IPS-18c (cell line): ENCODE measurements around the gene TLR4.

Experiments used
- H3K4me3 ChIP-seq: 2 replicates; pipeline ENCODE4 v1.7.0; 2013; ENCODE audit warnings: low read depth, mild to moderate bottlenecking, low read length, moderate library complexity; ENCODE audit not compliant: insufficient read depth
- H3K9me3 ChIP-seq: one replicate; pipeline ENCODE4 v1.6.1; 2013; ENCODE audit warnings: mild to moderate bottlenecking, low read length, moderate library complexity; ENCODE audit not compliant: control insufficient read depth, insufficient read depth

Gene TLR4

GRCh38 chr9:117704024-117704575 lies at the start of gene TLR4:
TSS of gene TLR4 (plus strand) at chr9:117704403. CDS start at chr9:117704473, 70 bp downstream.
- H3K4me3 ChIP-seq: no peak within 1 kb of the TSS
- H3K9me3 ChIP-seq: no peaks in the 10 kb centered on the region

- no peak overlapping the region for H3K4me3 ChIP-seq
- peaks cover 2% of the 10 kb centered on the region for H3K9me3 ChIP-seq
Measured at GRCh38 chr9:117656002-117656401, 48.2 kb upstream of the TLR4 start.

DNA sequence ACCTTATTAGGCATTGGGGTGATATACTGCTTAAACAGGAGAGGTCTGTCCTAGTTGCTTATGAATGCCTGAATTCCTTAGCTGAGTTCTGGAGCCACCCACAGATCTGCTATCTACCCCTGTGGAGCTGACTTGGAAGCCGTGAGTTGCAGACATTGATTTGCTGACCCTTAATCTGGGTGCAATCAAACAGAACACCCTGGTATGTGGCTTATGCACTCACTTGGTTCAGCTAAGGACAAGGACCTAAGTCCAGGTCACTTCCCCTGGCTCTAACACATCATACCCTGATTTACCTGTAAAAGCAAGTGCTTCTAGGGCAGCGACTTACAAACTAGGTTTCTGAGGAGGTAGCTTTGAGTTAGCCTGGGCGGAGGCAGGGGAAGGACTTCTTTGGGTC lies 41.6 kb upstream of the TLR4 start:
- no peak overlapping the region for H3K4me3 ChIP-seq
- H3K9me3 ChIP-seq: peaks cover 2% of the 10 kb centered on the region

DNA sequence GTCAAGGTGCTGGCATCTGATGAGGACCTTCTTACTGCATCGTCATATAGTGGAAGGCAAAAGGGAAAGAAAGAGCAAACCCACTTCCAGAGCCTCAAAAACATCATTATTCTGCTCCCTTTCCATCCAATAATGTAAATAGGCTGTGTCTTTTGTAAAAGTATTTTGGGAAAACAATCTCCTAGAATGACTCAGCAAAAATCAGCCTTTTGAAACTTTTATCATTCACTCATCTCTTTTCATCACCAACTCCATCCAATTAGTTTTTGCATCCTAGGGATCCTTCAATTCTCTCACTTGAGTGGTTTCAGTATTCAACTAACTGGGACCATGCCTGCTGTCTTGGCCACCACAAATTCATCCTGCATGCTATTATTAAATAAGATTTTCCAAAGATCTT lies 39.8 kb upstream of the TLR4 start:
- no peak overlapping the region for H3K4me3 ChIP-seq

DNA sequence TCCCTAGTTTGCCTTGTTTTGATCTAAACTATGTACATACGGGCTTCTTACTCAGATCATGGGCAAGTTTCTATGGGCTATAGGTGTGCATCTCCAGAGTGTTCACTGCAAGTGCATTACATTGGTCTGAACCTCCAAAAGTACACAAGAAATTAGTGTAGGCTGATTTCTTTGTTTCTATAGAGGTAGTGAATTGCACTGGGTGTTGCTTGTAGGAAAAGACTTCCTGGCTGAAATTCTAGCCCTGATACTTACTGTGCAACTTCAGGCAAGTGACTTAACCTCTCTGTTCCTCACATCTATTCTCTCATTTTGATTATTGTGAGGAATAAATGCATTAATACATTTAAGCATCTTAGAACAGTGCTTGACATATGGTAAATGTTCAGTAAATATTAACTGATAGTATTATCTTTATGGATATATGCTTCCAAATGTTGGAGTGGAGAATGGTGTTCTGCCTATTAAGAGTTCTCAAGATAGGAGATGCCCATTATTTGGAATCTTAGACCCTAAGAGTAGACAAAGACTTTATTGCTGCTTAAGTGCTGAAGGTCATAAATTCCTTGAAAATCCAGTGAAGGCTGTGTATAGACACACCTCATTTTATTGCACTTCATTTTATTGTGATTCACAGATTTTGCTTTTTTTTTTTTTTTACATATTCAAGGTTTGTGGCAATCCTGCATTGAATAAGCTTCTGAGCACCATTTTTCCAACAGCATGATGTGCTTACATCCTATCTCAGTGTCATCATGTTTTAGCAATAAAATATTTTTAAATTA lies 38.4 kb upstream of the TLR4 start:
- Histone ChIP-seq H3K9me3 (no peaks in the 10 kb centered on the region), H3K4me3 (no peak overlapping the region)

More for the DNA sequence above, 39.8 kb upstream of the TLR4 start:
- H3K9me3 ChIP-seq: peaks cover 2% of the 10 kb centered on the region

GRCh38 chr9:117671468-117671867 lies 32.7 kb upstream of the TLR4 start:
- Histone ChIP-seq H3K9me3 (no peaks in the 10 kb centered on the region), H3K4me3 (no peak overlapping the region)

- H3K4me3 ChIP-seq: no peak overlapping the region
- no peaks in the 10 kb centered on the region for H3K9me3 ChIP-seq
Measured at GRCh38 chr9:117672369-117672768, 31.8 kb upstream of the TLR4 start.

- no peaks in the 10 kb centered on the region for H3K9me3 ChIP-seq
Measured at GRCh38 chr9:117677572-117677971, 26.6 kb upstream of the TLR4 start.

DNA sequence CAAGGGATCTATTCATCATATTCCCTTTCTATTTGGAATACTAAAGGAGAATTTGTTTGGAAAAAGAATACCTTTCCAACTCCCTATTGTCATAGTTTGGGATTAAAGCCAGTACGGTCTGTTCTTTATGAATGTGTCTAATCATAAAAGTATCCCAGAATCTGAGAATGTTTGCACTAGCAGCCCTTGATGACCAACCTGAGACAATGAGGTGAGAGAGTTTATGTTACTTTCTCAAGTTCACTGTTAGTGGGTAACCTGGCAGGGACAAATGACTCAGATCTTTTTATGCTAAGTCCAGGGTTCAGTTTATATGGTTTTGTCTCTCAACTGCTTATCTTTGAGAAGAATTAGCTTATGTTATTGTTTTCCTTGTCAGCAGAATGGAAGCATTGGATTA lies 25.3 kb upstream of the TLR4 start:
- H3K4me3 ChIP-seq: no peak overlapping the region
- H3K9me3 ChIP-seq: no peaks in the 10 kb centered on the region

More at GRCh38 chr9:117677572-117677971, 26.6 kb upstream of the TLR4 start:
- no peak overlapping the region for H3K4me3 ChIP-seq

DNA sequence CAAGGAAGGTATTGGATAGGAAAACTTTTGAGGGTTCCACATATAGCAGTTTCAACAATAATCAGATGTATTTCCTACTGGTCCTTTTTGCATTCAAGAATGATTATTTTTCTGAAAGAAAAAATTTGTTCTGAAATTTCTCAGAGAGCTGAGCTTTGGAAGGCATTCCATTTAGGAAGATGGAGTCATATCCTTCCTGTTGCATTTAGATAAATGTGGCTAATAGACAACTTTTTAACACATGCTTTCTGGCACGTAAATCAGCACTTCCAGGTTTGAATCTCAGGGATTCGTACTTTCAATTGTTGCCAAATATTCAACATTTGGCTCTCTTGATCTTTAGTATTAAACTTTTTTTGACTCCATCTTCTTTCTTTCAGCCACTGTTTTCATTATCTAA lies 24.8 kb upstream of the TLR4 start:
- H3K4me3 ChIP-seq: no peak overlapping the region
- H3K9me3 ChIP-seq: no peaks in the 10 kb centered on the region

- no peaks in the 10 kb centered on the region for H3K9me3 ChIP-seq
- H3K4me3 ChIP-seq: no peak overlapping the region
Measured at GRCh38 chr9:117681888-117682287, 22.3 kb upstream of the TLR4 start.

DNA sequence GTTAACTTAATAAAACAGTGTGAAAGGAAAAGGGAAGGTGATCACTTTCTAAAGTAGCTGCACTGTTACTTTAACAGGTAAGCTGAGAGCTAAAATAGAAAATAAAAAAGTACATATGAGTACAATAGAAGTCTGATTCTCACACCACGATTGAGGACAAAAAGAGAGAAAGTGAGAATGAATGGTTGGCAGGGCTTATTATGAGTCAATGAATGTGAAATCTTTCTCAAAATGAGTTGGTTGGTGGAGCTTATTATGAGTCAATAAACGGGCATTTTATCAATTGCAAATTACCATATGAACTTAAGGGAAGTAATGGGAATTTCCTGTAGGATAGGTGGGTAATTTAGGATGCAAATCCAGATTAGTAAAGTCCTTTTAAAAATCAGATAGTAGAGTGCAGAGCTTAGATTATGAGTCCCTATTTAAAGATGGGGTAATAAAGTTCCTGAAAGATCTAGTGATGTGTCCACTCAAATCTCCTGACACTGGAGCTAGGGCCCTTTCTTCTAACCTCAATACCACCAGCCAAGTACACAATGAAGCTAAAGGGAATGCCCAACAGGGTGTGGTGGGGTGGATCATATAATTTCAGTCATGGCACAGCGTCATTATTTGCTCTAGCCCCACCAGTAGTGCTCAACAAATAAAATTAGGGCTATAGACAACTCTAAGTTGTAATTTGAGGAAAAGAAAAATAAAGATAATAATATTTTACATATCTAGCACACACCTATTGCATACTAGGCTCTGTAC lies 21.1 kb upstream of the TLR4 start:
- Histone ChIP-seq H3K9me3 (no peaks in the 10 kb centered on the region), H3K4me3 (no peak overlapping the region)

- Histone ChIP-seq H3K4me3 (no peak overlapping the region), H3K9me3 (no peaks in the 10 kb centered on the region)
Measured at GRCh38 chr9:117687532-117687931, 16.7 kb upstream of the TLR4 start.

- H3K4me3 ChIP-seq: no peak overlapping the region
- no peaks in the 10 kb centered on the region for H3K9me3 ChIP-seq
Measured at GRCh38 chr9:117691367-117691766, 12.8 kb upstream of the TLR4 start.

DNA sequence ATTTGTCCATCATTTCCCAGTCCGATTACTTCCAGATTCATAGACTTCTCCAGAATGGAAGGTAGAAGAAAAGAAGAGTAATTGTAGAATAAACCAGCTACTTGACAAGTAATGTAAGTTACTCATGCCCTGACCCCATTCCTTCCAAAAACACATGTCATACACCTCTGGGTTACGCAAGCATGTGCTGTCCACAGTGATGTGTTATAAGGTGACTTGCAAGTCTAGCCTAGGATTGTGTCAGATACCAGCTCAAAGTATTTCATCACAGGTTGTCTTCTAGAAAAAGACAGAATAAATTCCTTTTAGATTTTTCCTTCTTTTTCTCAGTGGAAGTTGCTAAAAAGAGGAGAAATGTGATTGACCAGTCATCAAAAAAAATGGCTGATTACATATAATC lies 8.0 kb upstream of the TLR4 start:
- Histone ChIP-seq H3K9me3 (no peaks in the 10 kb centered on the region), H3K4me3 (no peak overlapping the region)

GRCh38 chr9:117697046-117697445 lies 7.2 kb upstream of the TLR4 start:
- Histone ChIP-seq H3K4me3 (no peak overlapping the region), H3K9me3 (no peaks in the 10 kb centered on the region)

DNA sequence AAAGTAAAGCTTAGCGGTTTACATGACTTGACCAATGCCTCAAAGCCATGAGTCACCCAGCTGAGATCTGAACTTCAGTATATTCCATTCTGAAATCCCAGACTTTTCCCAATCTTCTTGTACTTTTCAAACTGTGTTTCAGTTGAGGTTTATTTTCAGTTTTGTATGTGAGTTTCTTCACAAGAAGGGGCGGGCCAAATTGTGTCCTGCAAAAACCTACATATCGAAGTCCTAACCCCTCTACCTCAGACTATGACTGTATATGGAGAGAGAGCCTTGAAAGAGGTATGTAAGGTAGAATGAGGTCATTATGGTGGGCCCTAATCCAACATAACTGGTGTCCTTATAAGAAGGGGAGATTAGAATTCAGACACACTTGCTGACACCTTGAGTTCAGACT lies 666 bp upstream of the TLR4 start:
- Histone ChIP-seq H3K4me3 (no peak overlapping the region), H3K9me3 (no peaks in the 10 kb centered on the region)

DNA sequence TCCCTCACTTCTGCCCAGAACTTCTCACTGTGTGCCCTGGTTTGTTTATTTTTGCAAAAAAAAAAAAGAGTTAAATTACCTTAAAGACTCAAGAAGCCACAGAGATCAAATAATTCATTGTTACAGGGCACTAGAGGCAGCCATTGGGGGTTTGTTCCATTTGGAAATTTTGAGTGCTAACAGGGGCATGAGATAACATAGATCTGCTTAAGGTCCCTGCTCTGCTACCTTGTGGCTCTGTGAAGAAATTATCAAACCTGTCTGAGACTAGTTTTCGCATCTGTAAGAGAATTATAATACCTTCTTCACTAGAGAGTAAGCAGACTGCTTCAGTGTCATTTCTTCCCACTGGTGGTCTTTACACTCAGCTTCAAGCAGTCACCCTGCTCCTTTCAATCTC lies 394 bp downstream of the TLR4 start:
- Histone ChIP-seq H3K4me3 (no peak overlapping the region), H3K9me3 (no peaks in the 10 kb centered on the region)
